Measurements from ENCODE around the gene TBX10.

The TBX10 gene

DNA sequence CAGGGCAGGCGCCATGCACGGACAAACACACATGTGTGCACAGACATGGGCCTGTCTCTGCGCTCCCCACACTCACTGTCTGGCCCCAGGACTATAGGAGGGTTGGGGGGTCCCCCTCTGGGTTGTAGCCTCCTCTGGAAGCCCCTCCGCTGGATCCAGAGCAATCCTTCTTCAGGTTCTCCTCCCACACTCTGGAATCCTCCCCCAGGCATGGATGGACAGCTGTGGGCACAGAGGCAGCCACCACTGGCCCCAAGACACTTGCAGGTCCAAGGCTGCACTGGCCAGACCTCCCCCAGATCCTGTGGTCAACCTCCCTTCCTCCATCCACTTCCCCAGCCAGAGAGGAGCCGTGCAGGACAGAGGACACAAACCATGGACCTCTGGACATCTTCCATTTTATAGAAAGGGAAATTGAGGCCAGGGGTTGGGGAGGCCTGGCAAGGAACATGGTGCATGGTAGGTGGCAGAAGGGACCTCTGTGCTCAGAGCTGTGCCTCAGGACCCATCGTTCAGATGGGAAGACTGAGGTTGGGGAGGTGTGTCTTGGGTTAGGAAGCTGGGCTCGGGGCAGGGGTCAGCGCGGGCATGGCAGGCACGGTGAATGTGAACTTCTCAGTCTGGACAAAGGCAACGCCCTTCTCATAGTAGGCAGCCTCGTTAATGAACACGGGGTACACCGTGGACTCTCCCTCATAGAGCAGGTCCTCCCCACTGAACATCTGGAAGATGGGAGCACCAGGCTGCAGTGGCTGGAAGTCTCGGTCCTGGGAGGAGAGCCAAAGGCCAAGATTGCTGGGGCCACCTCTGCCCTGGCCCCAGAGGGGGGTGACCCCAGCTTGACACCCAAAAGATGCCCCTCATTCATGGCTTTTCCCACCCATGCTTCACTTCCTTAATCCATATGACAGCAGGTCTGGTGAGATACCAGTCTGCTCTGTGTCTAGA lies 2.9 kb upstream of the TBX10 start:
- Histone ChIP-seq H3K27ac (no peak overlapping the region), H3K4me1 (ENCODE audit: low read depth, poor library complexity, severe bottlenecking) (peaks cover 4% of the 10 kb centered on the region), H3K9ac (no peak overlapping the region), H3K36me3 (ENCODE audit: insufficient read depth) (no peaks in the 10 kb centered on the region), H3K4me3 (IDR thresholded peaks at IDR 0.05; ENCODE audit: insufficient read depth, low read depth, low read length) (no peak overlapping the region), H3K4me2 (no peak overlapping the region), H2AFZ (ENCODE audit: low read depth) (no peak overlapping the region), H4K20me1 (ENCODE audit: insufficient read depth) (no peaks in the 10 kb centered on the region), H3K27me3 (ENCODE audit: insufficient read depth, low read depth) (no peaks in the 10 kb centered on the region; the same call in 1 of the 2 replicates), H3K79me2 (ENCODE audit: insufficient read depth, low read depth) (no peaks in the 10 kb centered on the region)
- TF ChIP-seq, protein P1, sequence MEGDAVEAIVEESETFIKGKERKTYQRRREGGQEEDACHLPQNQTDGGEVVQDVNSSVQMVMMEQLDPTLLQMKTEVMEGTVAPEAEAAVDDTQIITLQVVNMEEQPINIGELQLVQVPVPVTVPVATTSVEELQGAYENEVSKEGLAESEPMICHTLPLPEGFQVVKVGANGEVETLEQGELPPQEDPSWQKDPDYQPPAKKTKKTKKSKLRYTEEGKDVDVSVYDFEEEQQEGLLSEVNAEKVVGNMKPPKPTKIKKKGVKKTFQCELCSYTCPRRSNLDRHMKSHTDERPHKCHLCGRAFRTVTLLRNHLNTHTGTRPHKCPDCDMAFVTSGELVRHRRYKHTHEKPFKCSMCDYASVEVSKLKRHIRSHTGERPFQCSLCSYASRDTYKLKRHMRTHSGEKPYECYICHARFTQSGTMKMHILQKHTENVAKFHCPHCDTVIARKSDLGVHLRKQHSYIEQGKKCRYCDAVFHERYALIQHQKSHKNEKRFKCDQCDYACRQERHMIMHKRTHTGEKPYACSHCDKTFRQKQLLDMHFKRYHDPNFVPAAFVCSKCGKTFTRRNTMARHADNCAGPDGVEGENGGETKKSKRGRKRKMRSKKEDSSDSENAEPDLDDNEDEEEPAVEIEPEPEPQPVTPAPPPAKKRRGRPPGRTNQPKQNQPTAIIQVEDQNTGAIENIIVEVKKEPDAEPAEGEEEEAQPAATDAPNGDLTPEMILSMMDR (conservative IDR thresholded peaks at IDR 0.05; ENCODE audit: low read depth, low read length): no peak

DNA sequence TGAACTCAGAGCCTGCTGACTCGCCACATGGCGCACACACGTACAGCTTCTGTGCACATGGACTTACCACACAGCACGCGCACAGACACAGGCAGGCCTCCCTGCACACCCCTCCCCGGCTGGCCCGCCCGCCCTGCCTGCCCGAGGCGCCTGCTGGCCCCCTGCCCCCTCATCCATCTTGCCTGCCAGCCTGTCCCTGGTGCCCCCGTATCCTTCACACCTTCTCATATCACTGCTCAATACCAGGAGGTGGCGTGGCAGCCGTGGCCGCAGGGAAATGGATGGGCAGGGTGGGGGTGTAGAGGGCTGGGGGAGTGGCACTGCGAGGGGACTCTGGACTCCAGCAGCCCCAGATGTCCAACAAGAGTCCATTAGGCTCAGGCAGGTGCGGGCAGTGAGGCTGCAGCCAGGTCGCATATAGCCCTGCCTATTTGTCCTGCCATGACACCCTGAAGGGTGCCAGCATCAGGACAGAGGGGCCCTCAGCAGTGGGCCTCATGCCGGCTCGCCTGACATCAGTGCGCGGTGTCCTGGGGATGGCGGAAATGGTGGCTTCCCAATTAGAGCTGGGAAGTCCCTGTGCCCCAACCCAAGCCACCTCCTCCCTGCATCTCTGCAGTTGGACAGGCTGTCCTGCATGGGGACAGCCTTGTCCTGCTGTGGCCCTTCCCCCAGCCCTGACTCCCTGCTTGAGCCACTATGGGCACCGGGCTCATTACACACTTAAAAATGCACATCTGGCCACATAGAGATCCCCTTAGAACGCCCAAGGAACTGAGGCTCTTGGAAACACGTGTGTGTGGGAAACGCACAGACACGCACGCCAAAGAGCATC lies 2.0 kb upstream of the TBX10 start:
- Histone ChIP-seq H3K4me3 (IDR thresholded peaks at IDR 0.05; ENCODE audit: insufficient read depth, low read depth, low read length) (no peak overlapping the region), H3K4me2 (no peak overlapping the region), H3K36me3 (ENCODE audit: insufficient read depth) (no peaks in the 10 kb centered on the region), H3K27ac (no peak overlapping the region), H3K27me3 (ENCODE audit: insufficient read depth, low read depth) (no peaks in the 10 kb centered on the region; the same call in 1 of the 2 replicates), H4K20me1 (ENCODE audit: insufficient read depth) (no peaks in the 10 kb centered on the region), H3K79me2 (ENCODE audit: insufficient read depth, low read depth) (no peaks in the 10 kb centered on the region), H3K9ac (no peak overlapping the region), H2AFZ (ENCODE audit: low read depth) (no peak overlapping the region), H3K4me1 (ENCODE audit: low read depth, poor library complexity, severe bottlenecking) (peaks cover 4% of the 10 kb centered on the region)
- TF ChIP-seq, protein P1 (conservative IDR thresholded peaks at IDR 0.05; ENCODE audit: low read depth, low read length): no peak

DNA sequence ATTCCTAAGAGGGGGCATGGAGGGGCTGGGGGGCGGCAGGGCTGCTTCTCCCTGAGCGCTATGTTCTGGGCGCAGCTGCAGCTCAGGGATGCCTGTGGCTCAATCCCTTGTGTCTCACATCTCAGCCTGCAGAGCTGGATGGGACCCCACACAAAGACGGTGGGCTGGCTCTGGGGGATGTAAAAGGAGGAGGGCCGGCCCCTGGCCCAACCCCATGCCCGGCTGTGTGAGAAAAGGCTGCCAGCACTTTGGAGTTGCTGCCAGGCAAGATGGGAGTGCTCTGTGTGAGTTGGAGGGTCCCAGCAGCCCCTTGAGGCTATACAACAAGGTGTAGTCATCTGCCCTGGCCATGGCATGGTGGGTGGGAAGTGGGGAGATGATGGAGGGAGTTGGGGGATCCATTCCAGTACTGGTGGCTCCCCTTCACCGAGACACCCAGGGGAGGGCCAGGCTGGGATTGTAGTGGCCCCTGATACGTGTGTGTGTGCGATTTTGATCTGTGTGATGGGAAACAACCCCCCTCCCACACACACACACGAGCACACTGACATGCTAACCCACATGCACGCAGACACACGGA lies 1.3 kb upstream of the TBX10 start:
- H3K4me3 ChIP-seq (IDR thresholded peaks at IDR 0.05; ENCODE audit: insufficient read depth, low read depth, low read length): no peak overlapping the region
- no peaks in the 10 kb centered on the region for H3K36me3 ChIP-seq (ENCODE audit: insufficient read depth)
- no peak overlapping the region for H3K27ac ChIP-seq
- no peak overlapping the region for H3K9ac ChIP-seq
- H3K79me2 ChIP-seq (ENCODE audit: insufficient read depth, low read depth): no peaks in the 10 kb centered on the region
- no peak overlapping the region for H3K4me2 ChIP-seq
- no peaks in the 10 kb centered on the region; the same call in 1 of the 2 replicates for H3K27me3 ChIP-seq (ENCODE audit: insufficient read depth, low read depth)
- peaks cover 4% of the 10 kb centered on the region for H3K4me1 ChIP-seq (ENCODE audit: low read depth, poor library complexity, severe bottlenecking)
- TF ChIP-seq, protein P1 (conservative IDR thresholded peaks at IDR 0.05; ENCODE audit: low read depth, low read length): no peak
- no peak overlapping the region for H2AFZ ChIP-seq (ENCODE audit: low read depth)
- no peaks in the 10 kb centered on the region for H4K20me1 ChIP-seq (ENCODE audit: insufficient read depth)

DNA sequence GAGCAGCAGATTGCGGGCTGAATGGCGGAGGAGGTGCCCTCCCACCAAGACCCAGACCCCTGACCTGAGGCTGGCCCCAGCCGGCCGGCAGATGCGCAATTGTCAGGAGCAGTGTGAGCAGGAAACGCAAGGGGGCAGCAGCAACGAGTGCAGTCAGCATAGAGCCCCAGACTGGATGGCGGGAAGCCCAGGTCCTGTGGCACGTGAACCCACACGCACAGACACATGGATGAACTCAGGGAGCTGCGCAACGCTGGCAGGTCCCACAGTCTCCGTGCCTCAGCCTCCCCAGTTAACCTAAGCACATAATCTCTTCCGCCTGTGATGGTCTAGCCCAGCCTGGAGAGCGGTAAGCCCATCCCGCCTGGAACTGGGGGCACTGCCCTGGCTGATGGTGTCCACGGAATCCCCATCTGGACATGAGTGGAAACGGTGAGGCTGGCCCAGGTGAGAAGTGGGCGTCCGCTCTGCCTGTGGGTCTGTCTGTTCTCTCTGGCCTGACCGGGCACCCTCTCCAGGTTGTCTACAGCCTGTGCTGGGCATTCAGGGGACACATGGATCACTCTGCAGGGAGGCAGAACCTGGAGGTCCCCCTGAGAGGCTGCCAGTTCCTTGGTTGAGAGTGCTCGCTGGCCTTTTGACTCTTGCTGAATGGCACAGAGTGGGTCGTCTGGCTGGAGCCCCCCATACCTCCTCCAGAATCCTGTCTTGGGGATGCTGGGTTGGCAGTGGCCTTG lies 626 bp upstream of the TBX10 start:
- Histone ChIP-seq H3K27ac (no peak overlapping the region), H3K4me3 (IDR thresholded peaks at IDR 0.05; ENCODE audit: insufficient read depth, low read depth, low read length) (no peak overlapping the region), H3K4me1 (ENCODE audit: low read depth, poor library complexity, severe bottlenecking) (peaks cover 4% of the 10 kb centered on the region), H2AFZ (ENCODE audit: low read depth) (peak overlapping the region; percentile 49), H3K36me3 (ENCODE audit: insufficient read depth) (no peaks in the 10 kb centered on the region), H3K9ac (no peak overlapping the region), H4K20me1 (ENCODE audit: insufficient read depth) (no peaks in the 10 kb centered on the region), H3K79me2 (ENCODE audit: insufficient read depth, low read depth) (no peaks in the 10 kb centered on the region), H3K4me2 (no peak overlapping the region), H3K27me3 (ENCODE audit: insufficient read depth, low read depth) (no peaks in the 10 kb centered on the region; the same call in 1 of the 2 replicates)
- TF ChIP-seq, protein P1 (conservative IDR thresholded peaks at IDR 0.05; ENCODE audit: low read depth, low read length): peak; percentile 71
